K562 (cell line): Measurements from ENCODE around the gene MYO9A. TPM values are rescaled to one million over a fixed set of nuclear protein-coding genes. Genes with fewer than 3 reads are reported as not detected.

Experiments
- ATAC-seq: fragments of 200-7000 bp; cut with Tn5 transposase; 3 replicates; pipeline ENCODE4 v1.9.1; 2020; ENCODE audit warnings: moderate library complexity
- BruUV-seq: library from RNA; stranded (reverse); fragments of 400-500 nt; replicated peaks from 2 replicates; lab custom pipeline; 2021; lab: Mats Ljungman, UMichigan
- CTCF ChIA-PET: fragments of 300-600 bp; formaldehyde crosslinking; extraction: SDS; loops from one replicate; lab custom pipeline; 2021; ENCODE audit warnings: low intra/inter-chr PET ratio; lab: Yijun Ruan, JAX
- POLR2A ChIA-PET: fragments of 300-600, 350-650 bp; sonication (Branson Sonifier 250); formaldehyde crosslinking; extraction: SDS; loops from one replicate; lab custom pipeline; 2021; ENCODE audit warnings: antibody characterized with exemption, inconsistent platforms; lab: Yijun Ruan, JAX
- DNase-seq, 4 experiments: peaks; one replicate each; pipeline versions ENCODE4 v3.0.0 to v3.0.0-alpha.2; 2011 to 2018; ENCODE audit warnings: low spot score in 3 of 4, mixed read lengths in 3 of 4; ENCODE audit errors: extremely low read depth in 1 of 4
- FAIRE-seq: peaks from 2 replicates; lab custom pipeline; 2011; peaks lifted over from hg19 to GRCh38; lab: Jason Lieb, UNC
- H2AFZ ChIP-seq: 2 replicates; pipeline ENCODE4 v1.6.0; 2011; ENCODE audit warnings: low read depth, low read length, control low read depth, inconsistent platforms
- H3K27ac ChIP-seq: fragments of 200-600 bp; 3 replicates; pipeline ENCODE4 v1.8.0; 2011; ENCODE audit warnings: low read depth, mild to moderate bottlenecking, control low read depth, inconsistent platforms, low read length, moderate library complexity, mixed read lengths; ENCODE audit errors: extremely low read depth
- H3K27me3 ChIP-seq, 2 experiments: fragments of 300-600 bp in 1 of 2; 2 replicates in 1 of 2; 3 replicates in 1 of 2; pipeline versions ENCODE4 v1.6.0 to v1.8.0; 2011; ENCODE audit warnings: inconsistent platforms in 2 of 2, low read length in 2 of 2, mild to moderate bottlenecking in 1 of 2, mixed read lengths in 1 of 2, moderate library complexity in 1 of 2; ENCODE audit not compliant: control insufficient read depth in 2 of 2, insufficient read depth in 2 of 2
- H3K36me3 ChIP-seq: fragments of 300-600 bp; 3 replicates; pipeline ENCODE4 v1.8.0; 2011; ENCODE audit warnings: mild to moderate bottlenecking, low read length, inconsistent platforms; ENCODE audit not compliant: control insufficient read depth, insufficient read depth
- H3K4me1 ChIP-seq, 2 experiments: fragments of 200-600 bp in 1 of 2; replicated peaks in 1 of 2; 2 replicates in 1 of 2; 3 replicates in 1 of 2; pipeline versions ENCODE4 v1.5.1 to v1.8.0; 2011; ENCODE audit warnings: inconsistent platforms in 2 of 2, low read length in 2 of 2, mild to moderate bottlenecking in 1 of 2, mixed read lengths in 1 of 2, moderate library complexity in 1 of 2; ENCODE audit not compliant: control insufficient read depth in 2 of 2, insufficient read depth in 2 of 2
- H3K4me2 ChIP-seq: 2 replicates; pipeline ENCODE4 v1.6.1; 2011; ENCODE audit warnings: low read length, control low read depth, inconsistent platforms, mixed read lengths; ENCODE audit not compliant: insufficient read depth
- H3K4me3 ChIP-seq: fragments of 200-600 bp; sonication (generic), shearing (Covaris generic); 2 replicates; pipeline ENCODE4 v1.5.1; 2016; ENCODE audit warnings: control low read depth, inconsistent platforms
- H3K79me2 ChIP-seq: fragments of 200-600 bp; 3 replicates; pipeline ENCODE4 v1.8.0; 2011; ENCODE audit warnings: low read length, inconsistent platforms; ENCODE audit not compliant: control insufficient read depth, insufficient read depth
- H3K9ac ChIP-seq, 2 experiments: 2 replicates each; pipeline versions ENCODE4 v1.6.0 to v1.6.1; 2011; ENCODE audit warnings: low read depth in 2 of 2, low read length in 2 of 2, control low read depth in 1 of 2, inconsistent platforms in 1 of 2, mild to moderate bottlenecking in 1 of 2, mixed read lengths in 1 of 2; ENCODE audit not compliant: insufficient read depth in 1 of 2
- H3K9me1 ChIP-seq: one replicate; pipeline ENCODE4 v1.6.0; 2011; ENCODE audit warnings: inconsistent platforms, mild to moderate bottlenecking, low read length, moderate library complexity; ENCODE audit not compliant: control insufficient read depth, insufficient read depth
- H3K9me3 ChIP-seq: replicated peaks from 2 replicates; pipeline ENCODE4 v1.5.1; 2011; ENCODE audit warnings: low read depth, low read length, inconsistent platforms; ENCODE audit not compliant: control insufficient read depth, insufficient read depth
- H4K20me1 ChIP-seq: replicated peaks from 2 replicates; pipeline ENCODE4 v1.6.1; 2011; ENCODE audit warnings: low read length, inconsistent platforms, mixed read lengths; ENCODE audit not compliant: control insufficient read depth, insufficient read depth
- BACH1 ChIP-seq: fragments of 200-800 bp; sonication (Bioruptor generic); IDR thresholded peaks from 2 replicates; pipeline ENCODE4 v1.6.1; 2016; ENCODE audit warnings: missing genetic modification characterization, missing compliant biosample characterization
- C11orf30 ChIP-seq: fragments of 450-650 bp; IDR thresholded peaks from 2 replicates; pipeline ENCODE4 v1.6.1; 2016; ENCODE audit warnings: low read depth, mild to moderate bottlenecking
- CBFA2T3 ChIP-seq: fragments of 450-650 bp; IDR thresholded peaks from 2 replicates; pipeline ENCODE4 v1.6.1; 2017
- DEAF1 ChIP-seq: fragments of 450-650 bp; formaldehyde crosslinking; IDR thresholded peaks from 2 replicates; pipeline ENCODE4 v1.4.0; 2020; ENCODE audit warnings: mild to moderate bottlenecking, moderate library complexity
- FOSL1 ChIP-seq: fragments of 200-800 bp; sonication (Bioruptor generic); conservative IDR thresholded peaks from 2 replicates; pipeline ENCODE4 v1.6.1; 2016; ENCODE audit warnings: missing genetic modification characterization, missing compliant biosample characterization
- FOXP1 ChIP-seq: sonication (generic); formaldehyde crosslinking; IDR thresholded peaks from 2 replicates; pipeline ENCODE4 v1.8.0; 2022; ENCODE audit warnings: mild to moderate bottlenecking, missing genetic modification reagents
- GTF3C2 ChIP-seq: IDR thresholded peaks from 3 replicates; pipeline ENCODE4 v1.6.1; 2011; ENCODE audit warnings: borderline replicate concordance, mild to moderate bottlenecking, moderate library complexity; ENCODE audit not compliant: insufficient read length; ENCODE audit errors: extremely low read depth
- MAFF ChIP-seq: IDR thresholded peaks from 2 replicates; pipeline ENCODE4 v1.6.1; 2012; ENCODE audit warnings: low read length, improper control_type of control experiment
- MAFG ChIP-seq: fragments of 450-650 bp; conservative IDR thresholded peaks from 2 replicates; pipeline ENCODE4 v1.6.1; 2016; ENCODE audit warnings: missing genetic modification characterization, missing compliant biosample characterization
- MAFK ChIP-seq: IDR thresholded peaks from 2 replicates; pipeline ENCODE4 v1.6.1; 2011; ENCODE audit warnings: low read length, improper control_type of control experiment
- POLR2A ChIP-seq: fragments of 450-650 bp; conservative IDR thresholded peaks from 2 replicates; pipeline ENCODE4 v1.6.1; 2016
- THRAP3 ChIP-seq: fragments of 450-650 bp; IDR thresholded peaks from 2 replicates; pipeline ENCODE4 v1.6.1; 2016; ENCODE audit warnings: mild to moderate bottlenecking, inconsistent platforms, borderline replicate concordance
- ZC3H11A ChIP-seq: IDR thresholded peaks from 2 replicates; pipeline ENCODE4 v1.6.1; 2012; ENCODE audit warnings: low read depth, low read length, improper control_type of control experiment
- ZNF316 ChIP-seq: fragments of 450-650 bp; IDR thresholded peaks from 2 replicates; pipeline ENCODE4 v1.6.1; 2016
- WGBS: fragments of 100-300 bp; shearing (Covaris generic); methylation state at CpG from one replicate; pipeline ENCODE4 v1.1.6; 2016; ENCODE audit warnings: low coverage, mixed read lengths; ENCODE audit not compliant: insufficient coverage; ENCODE audit errors: missing lambda C conversion rate; 5-methylcytosine and 5-hydroxymethylcytosine counted together
- in situ Hi-C: fragments of 300-500 bp; cut with MboI; formaldehyde crosslinking; loops from 4 replicates; pipeline ENCODE4 v1.15.0; 2018; ENCODE audit warnings: inconsistent platforms, mixed read lengths
- intact Hi-C: fragments of 100-400 bp; cut with micrococcal nuclease; formaldehyde crosslinking; loops from 2 replicates; pipeline ENCODE4 v1.14.2; 2022
- polyA plus RNA-seq, 8 experiments: library from polyadenylated mRNA; depleted of rRNA in 4 of 8; stranded (reverse) in 5 of 8; unstranded in 3 of 8; fragments of >200 nt; fragmentation: Nextera tagmentation in 2 of 8; fragmentation: Illumina TruSeq in 1 of 8; extraction: Ambion mirVana in 2 of 8; extraction: Trizol in 1 of 8; gene quantifications; 2 replicates each; pipeline versions ENCODE4 v1.2.1 to v1.2.3, GENCODE V29; 2011 to 2014; ENCODE audit warnings: inconsistent platforms in 1 of 8, missing spikeins in 1 of 8
- total RNA-seq, 7 experiments: library from RNA; depleted of rRNA in 6 of 7; stranded (reverse); fragments of >200 nt in 6 of 7; fragmentation: Illumina TruSeq in 2 of 7; extraction: Trizol in 2 of 7; gene quantifications; 2 replicates each; pipeline versions ENCODE4 v1.2.1 to v1.2.3, GENCODE V29; 2011 to 2021; ENCODE audit warnings: low replicate concordance in 1 of 7
- TF ChIP-seq, protein P1 (sequence below): fragments of 200-800 bp; sonication (Bioruptor generic); IDR thresholded peaks from 2 replicates; pipeline ENCODE4 v1.6.1; 2017; ENCODE audit warnings: missing genetic modification characterization, missing compliant biosample characterization
- TF ChIP-seq, protein P2 (sequence below): fragments of 250-450 bp; sonication (Bioruptor Pico); IDR thresholded peaks from 2 replicates; pipeline ENCODE4 v1.8.0; 2022; ENCODE audit warnings: moderate library complexity, mild to moderate bottlenecking, inconsistent platforms

MYO9A gene
- total and polyA plus RNA-seq, 9 of the 15 experiments (the other 6 are each of a cell fraction or from before 2014, with no cell fraction given) = 1.9 to 15.4 (median 5.8) TPM

- TF ChIP-seq GTF3C2 = no peak
- no peak for TF ChIP-seq FOXP1 (CRISPR knock-in tag)
- TF ChIP-seq ZC3H11A = no peak
These were observed 310.8 kb downstream of the MYO9A start (continued) for GRCh38 chr15:71807125-71807629.

DNA sequence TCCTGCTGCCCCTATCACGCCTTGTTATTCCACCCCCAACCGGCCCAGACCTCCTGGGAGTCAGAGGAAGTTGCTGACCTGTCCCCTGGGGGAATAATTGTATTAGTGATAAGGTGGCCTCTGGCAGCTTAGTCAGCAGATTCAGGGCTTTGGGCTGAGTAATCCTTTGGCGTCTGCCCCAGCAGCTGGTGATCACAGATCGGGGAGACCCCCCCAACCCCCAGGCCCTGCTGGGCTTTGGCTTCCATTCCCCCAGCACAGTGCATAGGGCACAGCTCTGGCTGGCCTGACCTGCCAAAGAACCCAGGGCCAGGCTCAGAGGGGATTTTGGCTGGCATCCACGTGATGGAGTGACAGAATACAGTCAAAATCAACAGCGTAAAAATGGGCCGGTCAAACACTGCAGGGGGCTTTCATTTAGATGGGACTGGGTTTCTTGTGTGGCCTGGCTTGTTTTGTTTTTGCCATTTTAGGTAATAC lies 311.5 kb downstream of the MYO9A start:
- H3K79me2 ChIP-seq = no peaks in the 10 kb centered on the region
- H3K27ac ChIP-seq = no peak overlapping the region
- in situ Hi-C loops (loop anchor here (5.0 kb wide), 1 partner anchor 346 kb away; no protein-coding TSS in a partner anchor), intact Hi-C loops (loop anchor here (10.0 kb wide), 2 partner anchors 362 to 422 kb away; no protein-coding TSS in a partner anchor)
- DNase-seq (peak in 1 of 4 experiments; percentile 21), ATAC-seq (no peak; the same call in 2 of the 3 replicates), FAIRE-seq (no peak)
- no peak overlapping the region for H3K9ac ChIP-seq
- H3K4me2 ChIP-seq = no peak overlapping the region
- no peak overlapping the region for H2AFZ ChIP-seq
- BruUV-seq = no TSS peak
- CTCF ChIA-PET = no interaction called here
- H3K4me1 ChIP-seq = peaks cover 0 to 13% of the 10 kb centered on the region in 2 experiments; a peak in 2 of 5 replicates
- H3K4me3 ChIP-seq = no peak overlapping the region
- no peaks in the 10 kb centered on the region for H3K9me3 ChIP-seq
- peaks cover 28 to 48% of the 10 kb centered on the region in 2 experiments; a peak in 4 of 5 replicates for H3K27me3 ChIP-seq
- H3K36me3 ChIP-seq = no peaks in the 10 kb centered on the region
- no peaks in the 10 kb centered on the region for H3K9me1 ChIP-seq
- POLR2A ChIA-PET = interaction anchor here (1.4 kb wide), 1 partner anchor 13 kb away, joined by 3 read pairs; no protein-coding TSS in a partner anchor
- H4K20me1 ChIP-seq = peaks cover 5% of the 10 kb centered on the region
- WGBS = 1% methylated on average over 7 of the region's 7 CpGs
- TF ChIP-seq FOSL1 (tag) = 0 out of 2 replicates have a peak, but pooled peaks have one; percentile 15
- peak; percentile 81 for TF ChIP-seq MAFK
- peak; percentile 61; the same call in 1 of the 2 replicates for TF ChIP-seq BACH1 (tag)
- TF ChIP-seq ZNF316 = peak; percentile 90
- peak; percentile 92 for TF ChIP-seq C11orf30
- TF ChIP-seq POLR2A = no peak
- TF ChIP-seq, protein P1, sequence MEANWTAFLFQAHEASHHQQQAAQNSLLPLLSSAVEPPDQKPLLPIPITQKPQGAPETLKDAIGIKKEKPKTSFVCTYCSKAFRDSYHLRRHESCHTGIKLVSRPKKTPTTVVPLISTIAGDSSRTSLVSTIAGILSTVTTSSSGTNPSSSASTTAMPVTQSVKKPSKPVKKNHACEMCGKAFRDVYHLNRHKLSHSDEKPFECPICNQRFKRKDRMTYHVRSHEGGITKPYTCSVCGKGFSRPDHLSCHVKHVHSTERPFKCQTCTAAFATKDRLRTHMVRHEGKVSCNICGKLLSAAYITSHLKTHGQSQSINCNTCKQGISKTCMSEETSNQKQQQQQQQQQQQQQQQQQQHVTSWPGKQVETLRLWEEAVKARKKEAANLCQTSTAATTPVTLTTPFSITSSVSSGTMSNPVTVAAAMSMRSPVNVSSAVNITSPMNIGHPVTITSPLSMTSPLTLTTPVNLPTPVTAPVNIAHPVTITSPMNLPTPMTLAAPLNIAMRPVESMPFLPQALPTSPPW (CRISPR knock-in tag) = peak; percentile 52; the same call in 1 of the 2 replicates
- peak; percentile 33; the same call in 1 of the 2 replicates for TF ChIP-seq CBFA2T3
- peak; percentile 87 for TF ChIP-seq MAFG (tag)
- no peak for TF ChIP-seq DEAF1 (CRISPR knock-in tag)
- TF ChIP-seq THRAP3 = no peak
- TF ChIP-seq MAFF = peak; percentile 70
- TF ChIP-seq, protein P2, sequence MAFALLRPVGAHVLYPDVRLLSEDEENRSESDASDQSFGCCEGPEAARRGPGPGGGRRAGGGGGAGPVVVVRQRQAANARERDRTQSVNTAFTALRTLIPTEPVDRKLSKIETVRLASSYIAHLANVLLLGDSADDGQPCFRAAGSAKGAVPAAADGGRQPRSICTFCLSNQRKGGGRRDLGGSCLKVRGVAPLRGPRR (CRISPR knock-in tag) = no peak
